ENCODE data around the gene ENOX1.

GRCh38 chr13:43284162-43284561 is 502.6 kb downstream of the ENOX1 start:
- TF ChIP-seq CTCF (IDR thresholded peaks at IDR 0.05) (no peak), POLR2A (IDR thresholded peaks at IDR 0.05) (no peak)
